Astrocyte (in vitro differentiated cells and primary cell): ENCODE measurements around the gene RASSF5. TPM values are rescaled to one million over a fixed set of nuclear protein-coding genes. Genes with fewer than 3 reads are reported as not detected.

Experiments
- DNase-seq: peaks from one replicate; pipeline ENCODE4 v3.0.0-alpha.2; 2010; ENCODE audit warnings: low read depth
- FAIRE-seq: peaks from 2 replicates; lab custom pipeline; 2011; peaks lifted over from hg19 to GRCh38; lab: Jason Lieb, UNC
- H2AFZ ChIP-seq: 2 replicates; pipeline ENCODE4 v1.6.0; 2012; ENCODE audit warnings: low read depth, low read length, inconsistent platforms
- H3K27ac ChIP-seq: 2 replicates; pipeline ENCODE4 v1.5.1; 2011; ENCODE audit warnings: low read depth, low read length, inconsistent platforms
- H3K27me3 ChIP-seq: 2 replicates; pipeline ENCODE4 v1.6.0; 2011; ENCODE audit warnings: low read length, inconsistent platforms; ENCODE audit not compliant: insufficient read depth
- H3K36me3 ChIP-seq: 2 replicates; pipeline ENCODE4 v1.5.1; 2011; ENCODE audit warnings: low read length, inconsistent platforms; ENCODE audit not compliant: insufficient read depth
- H3K4me1 ChIP-seq: 2 replicates; pipeline ENCODE4 v1.5.1; 2011; ENCODE audit warnings: low read length, inconsistent platforms; ENCODE audit not compliant: insufficient read depth
- H3K4me2 ChIP-seq: 2 replicates; pipeline ENCODE4 v1.6.0; 2012; ENCODE audit warnings: low read length, inconsistent platforms
- H3K4me3 ChIP-seq: 2 replicates; pipeline ENCODE4 v1.5.1; 2011; ENCODE audit warnings: low read depth, mild to moderate bottlenecking, low read length, inconsistent platforms; ENCODE audit not compliant: insufficient read depth
- H3K79me2 ChIP-seq: 2 replicates; pipeline ENCODE4 v1.6.0; 2012; ENCODE audit warnings: mild to moderate bottlenecking, low read length, inconsistent platforms; ENCODE audit not compliant: insufficient read depth
- H3K9ac ChIP-seq: 2 replicates; pipeline ENCODE4 v1.6.0; 2012; ENCODE audit warnings: mild to moderate bottlenecking, low read length, inconsistent platforms
- H3K9me3 ChIP-seq: 2 replicates; pipeline ENCODE4 v1.5.1; 2012; ENCODE audit warnings: low read depth, mild to moderate bottlenecking, low read length, inconsistent platforms; ENCODE audit not compliant: insufficient read depth
- H4K20me1 ChIP-seq: 2 replicates; pipeline ENCODE4 v1.6.0; 2012; ENCODE audit warnings: low read length, inconsistent platforms; ENCODE audit not compliant: insufficient read depth
- H3K27ac Mint-ChIP-seq: one replicate; pipeline ENCODE4 v1.8.0; 2021; ENCODE audit warnings: mild to moderate bottlenecking, mixed read lengths; ENCODE audit not compliant: unreplicated experiment
- H3K27me3 Mint-ChIP-seq: one replicate; pipeline ENCODE4 v1.8.0; 2021; ENCODE audit warnings: low read depth, mixed read lengths; ENCODE audit not compliant: unreplicated experiment
- H3K36me3 Mint-ChIP-seq: one replicate; pipeline ENCODE4 v1.8.0; 2021; ENCODE audit warnings: low read depth, mixed read lengths; ENCODE audit not compliant: unreplicated experiment
- H3K4me1 Mint-ChIP-seq: one replicate; pipeline ENCODE4 v1.8.0; 2021; ENCODE audit warnings: low read depth, mixed read lengths; ENCODE audit not compliant: unreplicated experiment
- H3K4me3 Mint-ChIP-seq: one replicate; pipeline ENCODE4 v1.8.0; 2021; ENCODE audit warnings: mild to moderate bottlenecking, moderate library complexity, mixed read lengths; ENCODE audit not compliant: unreplicated experiment
- H3K9me3 Mint-ChIP-seq: one replicate; pipeline ENCODE4 v1.8.0; 2021; ENCODE audit warnings: mild to moderate bottlenecking, mixed read lengths; ENCODE audit not compliant: unreplicated experiment
- CTCF ChIP-seq: IDR thresholded peaks from 2 replicates; pipeline ENCODE4 v1.5.1; 2011; ENCODE audit warnings: low read depth, mild to moderate bottlenecking, inconsistent platforms, low read length, moderate library complexity; ENCODE audit not compliant: insufficient read depth
- EZH2 ChIP-seq: IDR thresholded peaks from 2 replicates; pipeline ENCODE4 v1.6.1; 2012; ENCODE audit warnings: mild to moderate bottlenecking, low read length, inconsistent platforms; ENCODE audit not compliant: insufficient read depth
- total RNA-seq: library from RNA; stranded (reverse); gene quantifications from 2 replicates; pipeline ENCODE4 v1.2.1, GENCODE V29; 2021

Gene RASSF5
- total RNA-seq, 1 donor from 2014 or later: 0.43 TPM

- Mint-ChIP-seq H3K4me1 (peaks cover 26% of the 10 kb centered on the region), H3K36me3 (no peaks in the 10 kb centered on the region), H3K27me3 (peaks cover 55% of the 10 kb centered on the region), H3K9me3 (no peaks in the 10 kb centered on the region), H3K4me3 (peak overlapping the region; percentile 71), H3K27ac (no peak overlapping the region)
- Histone ChIP-seq H3K4me1 (peaks cover 25% of the 10 kb centered on the region), H2AFZ (peak overlapping the region; percentile 56), H3K36me3 (no peaks in the 10 kb centered on the region), H3K27ac (no peak overlapping the region), H3K27me3 (peaks cover 47% of the 10 kb centered on the region), H3K9ac (no peak overlapping the region), H4K20me1 (peaks cover 9% of the 10 kb centered on the region), H3K4me2 (peak overlapping the region; percentile 81), H3K79me2 (no peaks in the 10 kb centered on the region), H3K4me3 (peak overlapping the region; percentile 48), H3K9me3 (no peaks in the 10 kb centered on the region)
- DNase-seq (no peak), FAIRE-seq (no peak)
- TF ChIP-seq EZH2: peak; percentile 33
- no peak for TF ChIP-seq CTCF
These were observed 687 bp upstream of the RASSF5 start for GRCh38 chr1:206506405-206507283.

- Mint-ChIP-seq H3K27ac (no peak overlapping the region), H3K4me3 (peak overlapping the region; percentile 57), H3K9me3 (no peaks in the 10 kb centered on the region), H3K4me1 (peaks cover 26% of the 10 kb centered on the region), H3K36me3 (no peaks in the 10 kb centered on the region), H3K27me3 (peaks cover 61% of the 10 kb centered on the region)
- Histone ChIP-seq H3K79me2 (no peaks in the 10 kb centered on the region), H2AFZ (no peak overlapping the region), H3K9ac (no peak overlapping the region), H3K4me1 (peaks cover 32% of the 10 kb centered on the region), H3K9me3 (no peaks in the 10 kb centered on the region), H4K20me1 (peaks cover 9% of the 10 kb centered on the region), H3K27ac (no peak overlapping the region), H3K4me2 (peak overlapping the region; percentile 81), H3K36me3 (no peaks in the 10 kb centered on the region), H3K4me3 (peak overlapping the region; percentile 31), H3K27me3 (peaks cover 47% of the 10 kb centered on the region)
- FAIRE-seq: no peak
- no peak for TF ChIP-seq EZH2
- no peak for DNase-seq
These were observed 979 bp downstream of the RASSF5 start for GRCh38 chr1:206508130-206508889.

- Mint-ChIP-seq H3K27me3 (peaks cover 63% of the 10 kb centered on the region), H3K36me3 (no peaks in the 10 kb centered on the region), H3K27ac (no peak overlapping the region), H3K4me1 (peaks cover 26% of the 10 kb centered on the region), H3K4me3 (peak overlapping the region; percentile 67), H3K9me3 (no peaks in the 10 kb centered on the region)
- Histone ChIP-seq H3K79me2 (no peaks in the 10 kb centered on the region), H3K9me3 (no peaks in the 10 kb centered on the region), H4K20me1 (peaks cover 9% of the 10 kb centered on the region), H3K27ac (no peak overlapping the region), H3K4me3 (no peak overlapping the region), H3K4me2 (no peak overlapping the region), H3K36me3 (no peaks in the 10 kb centered on the region), H2AFZ (no peak overlapping the region), H3K4me1 (peaks cover 32% of the 10 kb centered on the region), H3K9ac (no peak overlapping the region), H3K27me3 (peaks cover 47% of the 10 kb centered on the region)
- no peak for DNase-seq
- FAIRE-seq: no peak
- TF ChIP-seq EZH2: no peak
- TF ChIP-seq CTCF: no peak
These were observed 1.6 kb downstream of the RASSF5 start for GRCh38 chr1:206508956-206509355.
